CD4-positive, alpha-beta T cell (primary cell): ENCODE measurements around the gene F11R. TPM values are rescaled to one million over a fixed set of nuclear protein-coding genes. Genes with fewer than 3 reads are reported as not detected.

Experiments
- ATAC-seq: fragments of 200-7000 bp; cut with Tn5 transposase; one replicate; pipeline ENCODE4 v1.10.0; 2022; ENCODE audit warnings: mild to moderate bottlenecking; ENCODE audit not compliant: poor library complexity
- CTCF ChIA-PET: fragments of 350-600 bp; sonication (Branson Sonifier 250); formaldehyde crosslinking; loops from one replicate; lab custom pipeline; 2021; ENCODE audit warnings: antibody characterized with exemption, inconsistent platforms; lab: Charles Lee
- POLR2A ChIA-PET: fragments of 350-600 bp; sonication (Branson Sonifier 250); formaldehyde crosslinking; loops from one replicate; lab custom pipeline; 2021; ENCODE audit warnings: antibody characterized with exemption, inconsistent platforms; lab: Charles Lee
- DNase-seq, 14 experiments: peaks; one replicate each; pipeline ENCODE4 v3.0.0-alpha.2; 2013 to 2020; ENCODE audit warnings: mixed read lengths in 2 of 14
- H3K27ac ChIP-seq, 2 donors: one replicate each; pipeline versions ENCODE4 v1.5.1 to v1.7.0; 2013; ENCODE audit warnings: low read length in 2 of 2, low read depth in 1 of 2, mild to moderate bottlenecking in 1 of 2
- H3K27me3 ChIP-seq, 2 experiments: 1 replicate in 1 of 2; 2 replicates in 1 of 2; pipeline versions ENCODE4 v1.6.1 to v1.7.0; 2013; ENCODE audit warnings: low read length in 2 of 2, control low read depth in 1 of 2, mild to moderate bottlenecking in 1 of 2, moderate library complexity in 1 of 2; ENCODE audit not compliant: insufficient read depth in 2 of 2, control insufficient read depth in 1 of 2
- H3K36me3 ChIP-seq: one replicate; pipeline ENCODE4 v1.6.1; 2013; ENCODE audit warnings: low read length, control low read depth; ENCODE audit not compliant: insufficient read depth
- H3K4me1 ChIP-seq: one replicate; pipeline ENCODE4 v1.6.1; 2013; ENCODE audit warnings: low read length, control low read depth; ENCODE audit not compliant: insufficient read depth
- H3K4me3 ChIP-seq: one replicate; pipeline ENCODE4 v1.5.1; 2013; ENCODE audit warnings: mild to moderate bottlenecking, low read length, moderate library complexity
- H3K9me3 ChIP-seq, 2 experiments: 1 replicate in 1 of 2; 2 replicates in 1 of 2; pipeline versions ENCODE4 v1.6.1 to v1.7.0; 2013; ENCODE audit warnings: low read length in 2 of 2, mild to moderate bottlenecking in 2 of 2, control low read depth in 1 of 2, moderate library complexity in 1 of 2; ENCODE audit not compliant: control insufficient read depth in 1 of 2, insufficient read depth in 1 of 2
- H3K27ac Mint-ChIP-seq: one replicate; pipeline ENCODE4 v1.8.0; 2020; ENCODE audit warnings: mixed read lengths
- H3K27me3 Mint-ChIP-seq: one replicate; pipeline ENCODE4 v1.8.0; 2021; ENCODE audit warnings: mixed read lengths
- H3K36me3 Mint-ChIP-seq: one replicate; pipeline ENCODE4 v1.8.0; 2021; ENCODE audit warnings: low read depth, mixed read lengths
- H3K4me1 Mint-ChIP-seq: one replicate; pipeline ENCODE4 v1.8.0; 2021; ENCODE audit warnings: low read depth, mixed read lengths
- H3K4me3 Mint-ChIP-seq: one replicate; pipeline ENCODE4 v1.8.0; 2020; ENCODE audit warnings: mild to moderate bottlenecking, mixed read lengths
- H3K9me3 Mint-ChIP-seq: one replicate; pipeline ENCODE4 v1.8.0; 2020; ENCODE audit warnings: mixed read lengths
- CTCF ChIP-seq: fragments of 200-600 bp; IDR thresholded peaks from one replicate; pipeline ENCODE4 v1.8.0; 2022; ENCODE audit warnings: antibody characterized with exemption, mild to moderate bottlenecking
- intact Hi-C, 2 experiments: fragments of 100-400 bp; cut with DNase I in 1 of 2; cut with micrococcal nuclease in 1 of 2; formaldehyde crosslinking; loops; one replicate each; pipeline versions ENCODE4 v1.15.1 to v1.9.0; 2023 to 2025; cut with DNase I, micrococcal nuclease
- total RNA-seq, 174 experiments: library from RNA in 2 of 174; stranded (reverse) in 2 of 174; gene quantifications; one replicate each; pipeline ENCODE4 v1.2.3 and lab custom pipeline; 2021 to 2026

F11R gene
- total RNA-seq, 2 experiments from 2014 or later, result 15.2 to 16.2 TPM

GRCh38 chr1:161001525-161001924, 19.4 kb downstream of the F11R start:
- CTCF ChIA-PET, result interaction anchor here (1.3 kb wide), 1 partner anchor 11 kb away, joined by 6 read pairs; no protein-coding TSS in a partner anchor
- H3K27ac Mint-ChIP-seq, result no peak overlapping the region
- no peaks in the 10 kb centered on the region for H3K9me3 ChIP-seq
- no peaks in the 10 kb centered on the region for H3K27me3 ChIP-seq
- DNase-seq, result peak in 1 of 14 experiments; percentile 16
- intact Hi-C loops, result loop anchor here in 1 of 2 experiments (2.0 kb wide), 1 partner anchor 375 kb away; no protein-coding TSS in a partner anchor
- H3K27me3 Mint-ChIP-seq, result no peaks in the 10 kb centered on the region
- no peak for ATAC-seq
- peaks cover 41% of the 10 kb centered on the region for H3K36me3 Mint-ChIP-seq
- H3K9me3 Mint-ChIP-seq, result no peaks in the 10 kb centered on the region
- H3K27ac ChIP-seq, result no peak overlapping the region
- TF ChIP-seq CTCF, result no peak
- H3K4me1 ChIP-seq, result peaks cover 8% of the 10 kb centered on the region
- no peak overlapping the region for H3K4me3 ChIP-seq
- POLR2A ChIA-PET, result interaction anchor here (1.8 kb wide), 1 partner anchor 44 kb away, joined by 5 read pairs; the partner anchor contains the start of gene USF1
- no peaks in the 10 kb centered on the region for H3K4me1 Mint-ChIP-seq
- H3K36me3 ChIP-seq, result peaks cover 36% of the 10 kb centered on the region
- H3K4me3 Mint-ChIP-seq, result no peak overlapping the region

GRCh38 chr1:161000736-161001480, 20.0 kb downstream of the F11R start:
- H3K27ac Mint-ChIP-seq, result no peak overlapping the region
- intact Hi-C loops, result loop anchor here in 1 of 2 experiments (2.0 kb wide), 1 partner anchor 376 kb away; no protein-coding TSS in a partner anchor
- Histone ChIP-seq H3K36me3 (peaks cover 36% of the 10 kb centered on the region), H3K27ac (no peak overlapping the region), H3K4me1 (peaks cover 8% of the 10 kb centered on the region), H3K27me3 (no peaks in the 10 kb centered on the region), H3K4me3 (no peak overlapping the region), H3K9me3 (no peaks in the 10 kb centered on the region)
- TF ChIP-seq CTCF, result no peak
- ATAC-seq, result no peak
- H3K27me3 Mint-ChIP-seq, result no peaks in the 10 kb centered on the region
- H3K4me3 Mint-ChIP-seq, result no peak overlapping the region
- no peak for DNase-seq
- CTCF ChIA-PET, result interaction anchor here (1.3 to 1.6 kb wide), 2 partner anchors 10 to 97 kb away, joined by 6 read pairs; no protein-coding TSS in a partner anchor
- H3K9me3 Mint-ChIP-seq, result no peaks in the 10 kb centered on the region
- H3K36me3 Mint-ChIP-seq, result peaks cover 36% of the 10 kb centered on the region
- H3K4me1 Mint-ChIP-seq, result no peaks in the 10 kb centered on the region
- POLR2A ChIA-PET, result interaction anchor here (0.9 to 1.8 kb wide), 2 partner anchors 20 to 44 kb away, joined by 4 to 5 read pairs; partner anchors contain the start of genes F11R and USF1

- intact Hi-C loops, result loop anchor here in 1 of 2 experiments (5.0 kb wide), 1 partner anchor 38 kb away; the partner anchor contains the start of gene TSTD1
- no peak for TF ChIP-seq CTCF
- no peaks in the 10 kb centered on the region for H3K9me3 ChIP-seq
- Mint-ChIP-seq H3K27ac (no peak overlapping the region), H3K36me3 (peaks cover 36% of the 10 kb centered on the region), H3K9me3 (no peaks in the 10 kb centered on the region), H3K4me3 (no peak overlapping the region), H3K4me1 (no peaks in the 10 kb centered on the region), H3K27me3 (no peaks in the 10 kb centered on the region)
- H3K4me1 ChIP-seq, result peaks cover 5% of the 10 kb centered on the region
- no peaks in the 10 kb centered on the region for H3K27me3 ChIP-seq
- CTCF ChIA-PET, result interaction anchor here (1.6 to 2.0 kb wide), 2 partner anchors 9 to 98 kb away, joined by 6 to 10 read pairs; no protein-coding TSS in a partner anchor
- H3K4me3 ChIP-seq, result no peak overlapping the region
- DNase-seq (no peak), ATAC-seq (no peak)
- H3K36me3 ChIP-seq, result peaks cover 36% of the 10 kb centered on the region
- POLR2A ChIA-PET, result interaction anchor here (2.7 kb wide), 1 partner anchor 98 kb away, joined by 20 read pairs; no protein-coding TSS in a partner anchor
- H3K27ac ChIP-seq, result no peak overlapping the region
Observed at GRCh38 chr1:160999376-160999775, 21.6 kb downstream of the F11R start.
